ENCODE data around the gene EPB41. TPM values are rescaled to one million over a fixed set of nuclear protein-coding genes. Genes with fewer than 3 reads are reported as not detected.
"Not testable (repeated sequence)": the region's sequence is repeated elsewhere in the genome, so short reads cannot be mapped to it uniquely, and the experiment has no call there.

Gene EPB41
- total RNA-seq, 4 donors from 2014 or later, result 28.8 to 57.6 (median 43.2) TPM

DNA sequence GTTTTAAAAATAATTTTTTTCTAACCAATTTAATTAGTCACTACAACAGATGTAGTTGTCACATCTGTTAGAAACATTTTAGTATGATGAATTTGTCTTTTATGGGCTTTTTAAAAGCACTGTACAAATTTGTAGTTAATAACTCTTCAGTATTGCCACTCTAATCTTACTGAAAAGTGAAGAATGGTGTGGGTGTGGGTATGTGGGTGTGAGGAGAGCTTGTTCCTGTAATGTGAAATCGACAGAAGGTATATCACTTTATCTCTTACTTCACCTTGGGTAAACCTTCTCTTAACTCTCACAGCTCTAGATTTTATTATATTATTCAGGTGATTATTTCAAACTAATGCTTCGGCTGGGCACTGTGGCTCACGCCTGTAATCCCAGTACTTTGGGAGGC, 166.8 kb downstream of the EPB41 start:
- no peak for ATAC-seq (ENCODE audit: low FRiP score)
- TF ChIP-seq, protein P1, sequence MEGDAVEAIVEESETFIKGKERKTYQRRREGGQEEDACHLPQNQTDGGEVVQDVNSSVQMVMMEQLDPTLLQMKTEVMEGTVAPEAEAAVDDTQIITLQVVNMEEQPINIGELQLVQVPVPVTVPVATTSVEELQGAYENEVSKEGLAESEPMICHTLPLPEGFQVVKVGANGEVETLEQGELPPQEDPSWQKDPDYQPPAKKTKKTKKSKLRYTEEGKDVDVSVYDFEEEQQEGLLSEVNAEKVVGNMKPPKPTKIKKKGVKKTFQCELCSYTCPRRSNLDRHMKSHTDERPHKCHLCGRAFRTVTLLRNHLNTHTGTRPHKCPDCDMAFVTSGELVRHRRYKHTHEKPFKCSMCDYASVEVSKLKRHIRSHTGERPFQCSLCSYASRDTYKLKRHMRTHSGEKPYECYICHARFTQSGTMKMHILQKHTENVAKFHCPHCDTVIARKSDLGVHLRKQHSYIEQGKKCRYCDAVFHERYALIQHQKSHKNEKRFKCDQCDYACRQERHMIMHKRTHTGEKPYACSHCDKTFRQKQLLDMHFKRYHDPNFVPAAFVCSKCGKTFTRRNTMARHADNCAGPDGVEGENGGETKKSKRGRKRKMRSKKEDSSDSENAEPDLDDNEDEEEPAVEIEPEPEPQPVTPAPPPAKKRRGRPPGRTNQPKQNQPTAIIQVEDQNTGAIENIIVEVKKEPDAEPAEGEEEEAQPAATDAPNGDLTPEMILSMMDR (IDR thresholded peaks at IDR 0.05), result no peak
- no peak for DNase-seq (ENCODE audit: low spot score)

DNA sequence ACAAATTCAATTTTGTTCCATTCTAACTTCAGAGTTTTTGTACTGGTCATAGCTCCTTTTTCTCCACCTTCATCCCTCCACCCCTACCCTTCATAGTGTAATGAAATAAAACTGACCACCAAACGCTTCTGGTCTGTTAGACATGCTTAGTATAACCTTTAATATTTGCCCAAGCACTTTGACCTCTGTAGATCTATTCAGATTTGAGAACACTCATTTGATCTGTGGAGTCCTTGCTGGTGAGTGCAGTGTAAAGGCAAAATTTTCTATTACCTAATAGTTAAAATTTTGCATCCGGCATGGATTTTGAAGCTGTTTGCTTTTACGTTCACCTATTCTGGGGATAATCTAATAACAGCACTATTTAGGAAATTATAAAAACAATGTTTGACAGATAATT, 168.2 kb downstream of the EPB41 start:
- DNase-seq (ENCODE audit: low spot score) (no peak), ATAC-seq (ENCODE audit: low FRiP score) (no peak)
- TF ChIP-seq, protein P1 (IDR thresholded peaks at IDR 0.05), result no peak

DNA sequence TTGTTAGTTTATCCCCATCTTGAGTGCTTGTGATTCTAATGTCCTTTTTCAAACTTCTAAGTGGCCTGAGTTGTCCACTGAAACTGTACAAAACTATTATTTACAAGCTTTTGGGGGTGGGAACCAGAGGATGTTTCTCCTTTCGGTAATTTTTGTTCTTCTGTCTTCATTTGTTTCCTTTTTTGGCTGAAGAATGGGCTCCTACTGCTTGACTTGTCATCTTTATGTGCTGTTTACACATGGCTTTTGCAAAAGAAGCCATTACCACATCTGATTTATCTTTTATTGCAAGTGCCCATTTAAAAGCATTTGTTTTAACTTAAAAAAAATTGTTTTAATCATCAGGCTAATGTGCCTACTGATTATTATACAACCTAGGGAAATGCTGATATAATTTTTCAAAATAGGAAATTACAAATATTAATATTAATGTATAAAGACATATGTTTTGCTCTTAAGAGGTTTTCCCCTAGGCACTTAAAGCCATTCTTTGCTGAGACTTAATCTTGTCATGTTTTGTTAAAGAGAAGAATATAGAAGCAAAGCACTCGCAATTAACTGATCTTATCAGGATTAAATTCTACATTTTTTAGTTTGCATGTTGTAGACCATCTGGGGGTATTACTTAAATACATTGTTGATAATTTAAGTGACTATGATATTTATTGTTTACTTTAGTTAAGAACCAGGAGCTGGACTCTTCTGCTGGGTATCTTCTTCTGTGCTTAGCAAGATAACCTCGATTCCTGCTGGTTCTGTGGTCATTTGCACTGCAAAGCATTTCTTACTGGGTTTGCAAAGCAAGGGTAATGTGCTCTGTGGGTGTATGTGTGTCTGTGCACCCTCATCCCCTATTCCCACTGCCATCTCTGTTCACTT, 169.2 kb downstream of the EPB41 start:
- TF ChIP-seq, protein P1 (IDR thresholded peaks at IDR 0.05), result no peak
- ATAC-seq (ENCODE audit: low FRiP score), result no peak
- no peak for DNase-seq (ENCODE audit: low spot score)

DNA sequence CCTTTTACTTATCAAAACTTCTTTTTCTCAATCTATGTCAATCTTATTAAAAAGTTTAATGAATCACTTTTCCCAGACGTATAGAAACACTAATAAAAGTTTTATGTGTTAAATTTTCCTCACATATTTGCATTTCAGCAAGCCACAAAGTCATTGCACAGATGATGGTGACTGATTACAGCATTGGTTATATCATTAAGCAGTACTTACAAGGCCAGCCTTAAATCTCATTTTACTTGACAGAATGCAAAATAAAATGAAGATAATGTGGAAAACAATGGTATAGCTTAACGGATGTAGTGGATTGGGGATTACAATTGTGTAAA, 169.8 kb downstream of the EPB41 start:
- DNase-seq (ENCODE audit: low spot score) (no peak), ATAC-seq (ENCODE audit: low FRiP score) (no peak)
- TF ChIP-seq, protein P1 (IDR thresholded peaks at IDR 0.05), result no peak

DNA sequence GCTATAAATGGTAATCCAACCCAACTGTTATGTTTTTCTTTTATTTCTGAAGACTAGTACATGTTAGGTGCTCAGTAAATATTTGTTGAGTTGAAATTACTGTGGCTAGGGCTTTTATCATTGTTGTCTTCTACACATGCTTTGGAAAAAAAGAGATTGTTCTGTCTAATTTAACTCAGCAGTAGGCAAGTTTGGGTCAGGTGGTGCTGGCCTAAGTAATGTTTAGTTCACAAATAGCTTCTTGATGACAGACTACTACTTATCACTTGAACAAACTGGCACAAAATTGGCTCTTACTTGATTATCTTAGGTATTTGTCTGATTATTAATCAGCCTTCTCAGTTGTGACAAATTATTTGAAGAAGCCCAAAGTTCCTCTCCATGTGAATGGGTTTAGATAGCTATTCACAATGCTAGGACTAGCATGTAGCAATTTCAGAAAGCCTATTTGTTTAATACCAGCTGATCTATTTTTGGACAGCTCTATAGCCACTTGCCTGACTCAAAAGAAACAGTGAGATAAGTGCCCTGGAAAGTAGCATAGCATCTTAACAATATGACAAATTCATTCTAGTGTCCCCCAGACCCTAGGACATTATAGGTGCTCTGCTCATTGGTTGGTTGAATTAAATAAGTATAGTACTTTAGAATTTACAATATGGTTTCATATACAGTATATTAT, 176.7 kb downstream of the EPB41 start:
- no peak for ATAC-seq (ENCODE audit: low FRiP score)
- no peak for DNase-seq (ENCODE audit: low spot score)
- TF ChIP-seq, protein P1 (IDR thresholded peaks at IDR 0.05), result no peak

DNA sequence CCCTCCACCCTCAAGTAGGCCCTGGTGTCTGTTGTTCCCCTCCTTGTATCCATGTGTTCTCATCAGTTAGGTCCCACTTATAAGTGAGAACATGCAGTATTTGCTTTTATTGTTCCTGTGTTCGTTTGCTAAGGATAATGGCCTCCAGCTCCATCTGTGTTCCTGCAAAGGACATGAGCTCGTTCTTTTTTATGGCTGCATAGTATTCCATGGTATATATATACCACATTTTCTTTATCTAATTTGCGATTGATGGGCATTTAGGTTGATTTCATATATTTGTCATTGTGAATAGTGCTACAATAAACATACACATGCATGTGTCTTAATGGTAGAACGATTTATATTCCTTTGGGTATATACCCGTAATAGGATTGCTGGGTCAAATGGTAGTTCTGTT, 178.3 kb downstream of the EPB41 start:
- not testable (repeated sequence) for DNase-seq (ENCODE audit: low spot score); ATAC-seq (ENCODE audit: low FRiP score)

DNA sequence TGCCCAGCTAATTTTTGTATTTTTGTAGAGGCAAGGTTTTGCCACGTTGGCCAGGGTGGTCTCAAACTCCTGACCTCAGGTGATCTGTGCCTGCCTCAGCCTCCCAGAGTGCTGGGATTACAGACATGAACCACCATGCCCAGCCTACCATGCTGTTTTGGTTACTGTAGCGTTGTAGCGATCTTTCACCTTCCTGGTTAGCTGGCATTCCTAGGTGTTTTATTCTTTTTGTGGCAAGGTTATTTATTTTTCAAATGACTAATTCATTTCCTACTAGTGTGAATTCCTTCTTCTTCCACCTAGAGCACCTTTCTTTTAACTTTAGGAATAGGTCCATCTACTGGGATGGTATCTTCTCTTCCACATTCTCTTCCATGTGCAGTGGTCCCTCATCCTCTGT, 180.1 kb downstream of the EPB41 start:
- DNase-seq (ENCODE audit: low spot score), result no peak
- ATAC-seq (ENCODE audit: low FRiP score), result no peak
- TF ChIP-seq, protein P1 (IDR thresholded peaks at IDR 0.05), result no peak

All from omental fat pad (tissue), 4 donors.